Stimulated activated CD4-positive, alpha-beta T cell treated with anti-CD3 and anti-CD28 coated beads, Interleukin-4, amount 100 ng/mL, for 48 hours (primary cell): ENCODE data around the gene SERAC1.

Experiments used
- DNase-seq, 2 donors: peaks; one replicate each; pipeline ENCODE4 v3.0.0-alpha.2; 2020; ENCODE audit warnings: low read depth in 2 of 2

SERAC1 gene

DNA sequence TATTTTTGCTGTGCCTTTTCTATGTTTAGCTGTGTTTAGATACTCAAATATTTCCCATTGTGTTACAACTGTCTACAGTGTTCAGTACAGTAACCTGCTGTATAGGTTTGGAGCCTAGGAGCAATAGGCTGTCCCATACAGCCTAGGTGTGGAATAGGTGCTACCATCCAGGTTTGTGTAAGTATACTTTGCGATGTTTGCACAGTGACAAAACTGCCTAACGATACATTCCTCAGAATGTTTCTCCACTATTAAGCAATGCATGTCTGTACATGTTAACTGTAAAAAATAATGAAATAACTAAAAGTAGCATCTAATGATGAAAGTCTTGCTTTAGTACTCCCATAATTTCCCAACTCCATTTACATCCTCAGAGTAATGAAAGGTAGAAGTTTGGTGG, 46.0 kb downstream of the SERAC1 start:
- DNase-seq: no peak

DNA sequence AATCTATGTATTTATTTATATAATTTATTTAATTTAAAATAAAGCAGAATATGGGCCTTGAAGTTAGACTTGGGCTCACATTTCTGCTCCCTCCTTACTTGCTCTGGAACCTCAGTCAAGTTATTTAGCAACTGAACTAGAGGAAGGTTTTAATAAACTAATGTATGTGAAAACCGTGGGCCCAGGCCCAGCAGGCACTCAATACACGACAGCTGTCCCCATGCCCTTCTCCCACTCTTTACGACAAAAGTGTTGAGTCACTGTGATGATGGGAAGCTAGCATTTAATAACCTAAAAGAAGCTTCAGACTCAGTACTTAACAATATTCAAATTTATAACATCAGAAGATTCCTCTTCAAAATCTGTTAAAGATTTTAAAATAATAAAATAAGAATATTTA, 46.7 kb downstream of the SERAC1 start:
- no peak for DNase-seq

- no peak for DNase-seq
Measured at GRCh38 chr6:158118886-158119285, 49.2 kb downstream of the SERAC1 start.

GRCh38 chr6:158115508-158115907, 52.6 kb downstream of the SERAC1 start:
- no peak for DNase-seq

DNA sequence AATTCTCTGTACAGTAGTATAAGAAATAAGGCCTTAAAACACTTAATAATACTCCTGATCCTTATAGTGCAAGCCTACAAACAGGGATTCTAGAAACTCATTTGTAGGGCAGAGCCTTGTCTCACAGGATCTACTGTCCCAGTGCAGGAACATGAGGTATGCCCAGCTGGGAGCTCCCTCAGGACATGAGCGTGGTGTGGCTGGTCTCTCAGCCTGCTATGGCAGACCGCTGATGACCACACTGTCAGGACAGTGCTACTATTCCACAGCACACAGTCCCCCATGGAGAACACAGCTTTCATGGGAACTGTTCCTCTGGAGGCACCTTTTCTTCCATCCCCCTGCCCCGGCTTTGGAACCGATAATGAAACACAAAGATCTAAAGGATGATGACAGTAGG, 53.0 kb downstream of the SERAC1 start:
- no peak for DNase-seq

DNA sequence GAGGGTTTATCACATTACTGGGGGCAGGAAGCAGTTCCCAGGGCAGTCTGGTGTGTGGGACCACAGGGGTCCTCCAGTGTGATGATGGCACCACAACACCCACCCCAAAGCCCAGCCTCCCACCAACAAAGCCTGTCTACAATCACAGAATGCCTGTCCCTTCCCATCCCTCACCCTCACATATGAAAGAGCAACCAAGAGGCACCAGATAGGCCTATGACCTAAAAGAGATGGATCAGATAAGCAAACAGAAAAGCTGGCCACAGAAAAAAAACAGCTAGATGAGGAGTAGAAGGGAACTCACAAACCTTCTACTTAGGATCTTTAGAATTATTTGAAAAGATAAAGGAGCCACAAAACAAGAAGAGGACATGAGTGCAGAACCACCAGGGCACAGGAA, 54.3 kb downstream of the SERAC1 start:
- DNase-seq: no peak

DNA sequence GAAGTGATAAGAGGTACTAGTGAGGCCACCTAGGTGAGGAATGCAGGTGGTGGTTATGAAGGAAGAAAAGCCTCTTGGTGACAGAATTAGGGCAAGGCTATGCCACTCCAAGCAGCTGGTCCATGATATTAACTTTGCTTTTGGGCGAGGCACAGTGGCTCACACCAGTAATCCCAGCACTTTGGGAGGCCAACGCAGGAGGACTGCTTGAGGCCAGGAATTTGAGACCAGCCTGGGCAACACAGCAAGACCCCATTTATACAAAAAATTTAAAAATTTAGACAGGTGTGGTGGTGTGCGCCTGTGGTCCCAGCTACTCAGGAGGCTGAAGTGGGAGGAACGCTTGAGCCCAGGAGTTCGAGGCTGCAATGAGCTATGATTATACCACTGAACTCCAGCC, 56.1 kb downstream of the SERAC1 start:
- no peak for DNase-seq

GRCh38 chr6:158110986-158111385, 57.1 kb downstream of the SERAC1 start:
- DNase-seq: no peak

DNA sequence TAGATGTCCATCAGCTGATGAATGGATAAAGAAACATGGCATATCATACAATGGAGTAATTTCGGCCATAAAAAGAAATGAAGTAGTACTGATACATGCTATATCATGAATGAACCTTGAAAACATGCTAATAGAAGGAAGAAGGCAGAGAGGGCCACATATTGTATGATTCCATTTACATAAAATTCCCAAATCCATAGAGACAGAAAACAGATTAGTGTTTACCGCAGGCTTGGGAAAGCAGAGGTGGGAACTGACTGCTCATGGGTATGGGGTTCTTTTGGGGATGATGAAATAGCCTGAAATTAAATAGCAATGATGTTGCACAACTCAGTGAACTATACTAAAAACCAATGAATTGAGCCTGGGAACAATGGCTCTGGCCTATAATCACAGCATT, 58.3 kb downstream of the SERAC1 start:
- DNase-seq: no peak

DNA sequence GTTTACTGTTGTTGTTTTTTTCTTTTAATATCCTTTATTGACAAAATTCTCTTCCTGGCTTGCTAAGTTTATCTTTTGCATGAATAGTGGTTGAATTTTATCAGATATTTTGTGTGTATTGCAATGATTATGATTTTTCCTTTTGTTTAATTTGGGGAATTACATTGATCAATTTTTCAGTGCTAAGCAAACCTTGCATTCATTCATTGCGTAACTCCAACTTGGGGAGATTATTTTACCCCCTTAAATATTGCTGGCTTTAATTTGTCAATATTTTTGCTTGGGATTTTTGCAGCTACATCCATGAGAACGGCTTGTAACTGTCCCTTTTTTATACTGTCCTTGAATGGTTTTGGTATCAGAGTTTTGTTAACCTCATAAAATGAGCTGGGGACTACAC, 63.4 kb downstream of the SERAC1 start:
- no peak for DNase-seq

GRCh38 chr6:158103228-158103627, 64.8 kb downstream of the SERAC1 start:
- no peak for DNase-seq

DNA sequence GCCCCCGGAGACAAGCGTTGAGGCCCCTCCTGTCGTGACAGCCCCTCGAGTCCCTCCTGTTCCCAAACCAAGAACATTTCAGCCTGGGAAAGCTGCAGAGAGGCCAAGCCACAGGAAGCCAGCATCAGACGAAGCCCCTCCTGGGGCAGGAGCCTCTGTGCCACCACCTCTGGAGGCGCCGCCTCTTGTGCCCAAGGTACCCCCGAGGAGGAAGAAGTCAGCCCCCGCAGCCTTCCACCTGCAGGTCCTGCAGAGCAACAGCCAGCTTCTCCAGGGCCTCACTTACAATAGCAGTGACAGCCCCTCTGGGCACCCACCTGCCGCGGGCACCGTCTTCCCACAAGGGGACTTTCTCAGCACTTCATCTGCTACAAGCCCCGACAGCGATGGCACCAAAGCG, 72.4 kb downstream of the SERAC1 start:
- DNase-seq: no peak

- DNase-seq: no peak
Measured at GRCh38 chr6:158095031-158095430, 73.0 kb downstream of the SERAC1 start.

- no peak for DNase-seq
Measured at GRCh38 chr6:158092806-158093205, 75.3 kb downstream of the SERAC1 start.

- DNase-seq: no peak
Measured at GRCh38 chr6:158087224-158087867, 80.7 kb downstream of the SERAC1 start.

DNA sequence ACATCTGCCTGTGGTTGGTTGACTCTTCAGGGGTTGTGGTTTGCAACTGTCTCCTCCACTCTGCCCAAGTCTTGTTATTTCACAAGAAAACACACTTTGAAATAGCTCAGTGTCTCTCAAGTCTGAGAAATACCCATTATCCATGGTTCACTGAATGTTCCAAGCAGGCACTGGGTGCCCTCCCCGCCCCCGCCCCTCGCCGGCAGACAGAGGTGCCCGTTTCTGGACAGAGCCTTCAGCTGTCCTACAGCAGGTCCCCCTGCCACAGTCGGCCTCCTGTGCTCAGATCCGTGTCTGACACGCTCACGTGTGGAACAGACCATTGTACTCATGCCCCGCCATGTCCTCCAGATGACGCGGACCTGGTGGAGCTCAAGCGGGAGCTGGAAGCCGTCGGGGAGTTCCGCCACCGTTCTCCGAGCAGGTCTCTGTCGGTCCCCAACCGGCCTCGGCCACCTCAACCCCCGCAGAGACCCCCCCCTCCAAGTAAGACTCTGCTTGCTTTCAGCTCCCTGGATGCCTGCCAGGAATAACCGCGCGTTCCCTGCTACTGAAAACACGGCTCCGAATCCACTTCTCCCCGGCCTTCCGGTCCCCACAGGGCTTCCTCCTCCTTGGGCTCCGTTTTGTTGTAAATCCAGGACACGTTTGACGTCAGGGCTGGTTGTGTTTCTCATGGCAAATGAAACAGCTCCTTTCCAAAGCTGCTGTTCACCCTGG, 81.4 kb downstream of the SERAC1 start:
- DNase-seq: no peak

GRCh38 chr6:158086054-158086503, 82.0 kb downstream of the SERAC1 start:
- no peak for DNase-seq

GRCh38 chr6:158085261-158086053, 82.6 kb downstream of the SERAC1 start:
- DNase-seq: no peak

GRCh38 chr6:158083455-158084325, 84.4 kb downstream of the SERAC1 start:
- DNase-seq: no peak

- DNase-seq: no peak
Measured at GRCh38 chr6:158081657-158081935, 86.5 kb downstream of the SERAC1 start.

GRCh38 chr6:158080849-158081656, 87.0 kb downstream of the SERAC1 start:
- DNase-seq: no peak
